Mesothelial cell of epicardium (in vitro differentiated cells): ENCODE measurements around the gene TUBE1. TPM values are rescaled to one million over a fixed set of nuclear protein-coding genes. Genes with fewer than 3 reads are reported as not detected.

Experiments used
- DNase-seq, 2 experiments: peaks; one replicate each; pipeline ENCODE4 v3.0.0; 2021; ENCODE audit warnings: low spot score in 2 of 2; ENCODE audit not compliant: unreplicated experiment in 2 of 2
- H3K27ac Mint-ChIP-seq: 2 replicates; pipeline ENCODE4 v1.8.0; 2021; ENCODE audit warnings: mixed read lengths
- H3K27me3 Mint-ChIP-seq: 2 replicates; pipeline ENCODE4 v1.8.0; 2021; ENCODE audit warnings: low read depth, mixed read lengths
- H3K36me3 Mint-ChIP-seq: 2 replicates; pipeline ENCODE4 v1.8.0; 2021; ENCODE audit warnings: mixed read lengths
- H3K4me1 Mint-ChIP-seq: 2 replicates; pipeline ENCODE4 v1.8.0; 2021; ENCODE audit warnings: mixed read lengths
- H3K4me3 Mint-ChIP-seq: 2 replicates; pipeline ENCODE4 v1.8.0; 2021; ENCODE audit warnings: mild to moderate bottlenecking, moderate library complexity, mixed read lengths
- H3K9me3 Mint-ChIP-seq: 2 replicates; pipeline ENCODE4 v1.8.0; 2021; ENCODE audit warnings: mixed read lengths
- CTCF ChIP-seq: fragments of 200-600 bp; sonication (generic); IDR thresholded peaks from one replicate; pipeline ENCODE4 v1.5.0; 2021; ENCODE audit warnings: antibody characterized with exemption; ENCODE audit not compliant: unreplicated experiment
- total RNA-seq: library from RNA; stranded (reverse); gene quantifications from 3 replicates; pipeline ENCODE4 v1.2.1, GENCODE V29; 2021

TUBE1 gene
- total RNA-seq, 1 donor from 2014 or later: 19.0 TPM

GRCh38 chr6:112086744-112087135, 542 bp downstream of the TUBE1 start:
- H3K36me3 Mint-ChIP-seq: no peaks in the 10 kb centered on the region
- H3K27me3 Mint-ChIP-seq: peaks cover 1% of the 10 kb centered on the region
- no peaks in the 10 kb centered on the region for H3K9me3 Mint-ChIP-seq
- DNase-seq: no peak
- no peak for TF ChIP-seq CTCF
- no peak overlapping the region for H3K27ac Mint-ChIP-seq
- H3K4me3 Mint-ChIP-seq: no peak overlapping the region
- H3K4me1 Mint-ChIP-seq: peaks cover 9% of the 10 kb centered on the region

GRCh38 chr6:112085286-112086065, 1.8 kb downstream of the TUBE1 start:
- Mint-ChIP-seq H3K4me1 (peaks cover 13% of the 10 kb centered on the region), H3K9me3 (no peaks in the 10 kb centered on the region), H3K4me3 (peak overlapping the region; percentile 3), H3K27me3 (no peaks in the 10 kb centered on the region), H3K36me3 (no peaks in the 10 kb centered on the region), H3K27ac (no peak overlapping the region)
- no peak for TF ChIP-seq CTCF
- no peak for DNase-seq

GRCh38 chr6:112081569-112081968, 5.7 kb downstream of the TUBE1 start:
- Mint-ChIP-seq H3K9me3 (no peaks in the 10 kb centered on the region), H3K27me3 (no peaks in the 10 kb centered on the region), H3K4me3 (no peak overlapping the region), H3K36me3 (no peaks in the 10 kb centered on the region), H3K4me1 (peaks cover 13% of the 10 kb centered on the region), H3K27ac (no peak overlapping the region)
- TF ChIP-seq CTCF: no peak
- DNase-seq: no peak

- no peaks in the 10 kb centered on the region for H3K9me3 Mint-ChIP-seq
- TF ChIP-seq CTCF: no peak
- no peak overlapping the region for H3K4me3 Mint-ChIP-seq
- no peak for DNase-seq
- H3K36me3 Mint-ChIP-seq: peaks cover 3% of the 10 kb centered on the region
- no peaks in the 10 kb centered on the region for H3K27me3 Mint-ChIP-seq
- peaks cover 9% of the 10 kb centered on the region for H3K4me1 Mint-ChIP-seq
- H3K27ac Mint-ChIP-seq: no peak overlapping the region
Measured at GRCh38 chr6:112066606-112067005, 20.7 kb downstream of the TUBE1 start.

GRCh38 chr6:112065426-112065986, 21.8 kb downstream of the TUBE1 start:
- no peak overlapping the region for H3K4me3 Mint-ChIP-seq
- no peak for TF ChIP-seq CTCF
- H3K9me3 Mint-ChIP-seq: no peaks in the 10 kb centered on the region
- DNase-seq: no peak
- peaks cover 2% of the 10 kb centered on the region for H3K36me3 Mint-ChIP-seq
- H3K27me3 Mint-ChIP-seq: no peaks in the 10 kb centered on the region
- H3K27ac Mint-ChIP-seq: no peak overlapping the region
- H3K4me1 Mint-ChIP-seq: peaks cover 9% of the 10 kb centered on the region
